ENCODE data around the gene SGSM2.

The SGSM2 gene

GRCh38 chr17:2317796-2318195, 19.5 kb upstream of the SGSM2 start:
- no peaks in the 10 kb centered on the region for H4K20me1 ChIP-seq (ENCODE audit: low read depth, low read length)
- no peak for TF ChIP-seq EZH2phosphoT487 (conservative IDR thresholded peaks at IDR 0.05; ENCODE audit: low read length)
- TF ChIP-seq CTCF (IDR thresholded peaks at IDR 0.05; ENCODE audit: insufficient read depth, low read length, poor library complexity, severe bottlenecking) = no peak
- H3K4me3 ChIP-seq (ENCODE audit: insufficient read depth, low read length, poor library complexity, severe bottlenecking) = no peak overlapping the region
- no peaks in the 10 kb centered on the region for H3K79me2 ChIP-seq (ENCODE audit: insufficient read depth, low read length)
- no peak overlapping the region for H3K9ac ChIP-seq (ENCODE audit: low read length)
- peaks cover 30% of the 10 kb centered on the region for H3F3A ChIP-seq (ENCODE audit: insufficient read depth)
- H3K4me2 ChIP-seq (ENCODE audit: low read depth, low read length, poor library complexity, severe bottlenecking) = no peak overlapping the region
- no peaks in the 10 kb centered on the region for H3K9me2 ChIP-seq (replicated peaks; ENCODE audit: insufficient read depth, low read length)
- H3K27ac ChIP-seq (ENCODE audit: low read depth, low read length) = no peak overlapping the region
- H3K36me3 ChIP-seq (ENCODE audit: low read length) = peaks cover 2% of the 10 kb centered on the region; the same call in 1 of the 2 replicates
- no peaks in the 10 kb centered on the region for H3K9me3 ChIP-seq (ENCODE audit: insufficient read depth, low read length)
- no peak overlapping the region for H2AFZ ChIP-seq (ENCODE audit: low read depth, low read length, severe bottlenecking)
- H3K27me3 ChIP-seq (ENCODE audit: low read length) = no peaks in the 10 kb centered on the region

- Histone ChIP-seq H3K9me3 (ENCODE audit: insufficient read depth, low read length) (no peaks in the 10 kb centered on the region), H4K20me1 (ENCODE audit: low read depth, low read length) (no peaks in the 10 kb centered on the region), H3F3A (ENCODE audit: insufficient read depth) (peaks cover 40% of the 10 kb centered on the region), H3K36me3 (ENCODE audit: low read length) (peaks cover 14% of the 10 kb centered on the region), H3K4me2 (ENCODE audit: low read depth, low read length, poor library complexity, severe bottlenecking) (no peak overlapping the region), H3K27me3 (ENCODE audit: low read length) (no peaks in the 10 kb centered on the region), H3K27ac (ENCODE audit: low read depth, low read length) (no peak overlapping the region), H2AFZ (ENCODE audit: low read depth, low read length, severe bottlenecking) (no peak overlapping the region), H3K4me3 (ENCODE audit: insufficient read depth, low read length, poor library complexity, severe bottlenecking) (no peak overlapping the region), H3K79me2 (ENCODE audit: insufficient read depth, low read length) (no peaks in the 10 kb centered on the region), H3K9me2 (replicated peaks; ENCODE audit: insufficient read depth, low read length) (no peaks in the 10 kb centered on the region), H3K9ac (ENCODE audit: low read length) (no peak overlapping the region)
- TF ChIP-seq EZH2phosphoT487 (conservative IDR thresholded peaks at IDR 0.05; ENCODE audit: low read length) = no peak
- TF ChIP-seq CTCF (IDR thresholded peaks at IDR 0.05; ENCODE audit: insufficient read depth, low read length, poor library complexity, severe bottlenecking) = no peak
Observed at GRCh38 chr17:2319051-2319450, 18.2 kb upstream of the SGSM2 start.

GRCh38 chr17:2321399-2321798, 15.9 kb upstream of the SGSM2 start:
- Histone ChIP-seq H3K4me3 (ENCODE audit: insufficient read depth, low read length, poor library complexity, severe bottlenecking) (no peak overlapping the region), H3K79me2 (ENCODE audit: insufficient read depth, low read length) (no peaks in the 10 kb centered on the region), H3F3A (ENCODE audit: insufficient read depth) (peaks cover 35% of the 10 kb centered on the region), H3K27me3 (ENCODE audit: low read length) (no peaks in the 10 kb centered on the region), H3K27ac (ENCODE audit: low read depth, low read length) (no peak overlapping the region), H3K9ac (ENCODE audit: low read length) (no peak overlapping the region), H3K9me3 (ENCODE audit: insufficient read depth, low read length) (no peaks in the 10 kb centered on the region), H3K4me2 (ENCODE audit: low read depth, low read length, poor library complexity, severe bottlenecking) (no peak overlapping the region), H2AFZ (ENCODE audit: low read depth, low read length, severe bottlenecking) (no peak overlapping the region), H4K20me1 (ENCODE audit: low read depth, low read length) (no peaks in the 10 kb centered on the region; the same call in 1 of the 2 replicates), H3K36me3 (ENCODE audit: low read length) (peaks cover 33% of the 10 kb centered on the region), H3K9me2 (replicated peaks; ENCODE audit: insufficient read depth, low read length) (no peaks in the 10 kb centered on the region)
- TF ChIP-seq CTCF (IDR thresholded peaks at IDR 0.05; ENCODE audit: insufficient read depth, low read length, poor library complexity, severe bottlenecking) = no peak
